Muscle of arm (tissue), 14 donors: Measurements from ENCODE around the gene CMTM7. TPM values are rescaled to one million over a fixed set of nuclear protein-coding genes. Genes with fewer than 3 reads are reported as not detected.

Experiments used
- DNase-seq: peaks from one replicate; pipeline ENCODE4 v3.0.0-alpha.2; 2013
- long read RNA-seq, 11 donors: transcript quantifications; one replicate each; lab custom pipeline, GENCODE V29; 2026
- polyA plus RNA-seq, 12 donors: library from polyadenylated mRNA; unstranded; fragments of 120-200 nt; gene quantifications; one replicate each; pipeline ENCODE4 v1.2.1, GENCODE V29; 2013; ENCODE audit not compliant: insufficient read length in 12 of 12

The CMTM7 gene
- polyA plus RNA-seq, result 10 to 100 TPM in 11 of 12 donors, not detected in 1; 11.7 to 30.2 (median 17.4) TPM
- long read RNA-seq, donor 1, partial matches to known transcripts, result 0 of 5 reads
- long read RNA-seq, donor 1, other reads (novel, unspliced or antisense), result 0 of 5 reads
- long read RNA-seq, donor 2, transcript CMTM7-201 (5 exons, 2,038 nt), result major isoform, 8 of 12 reads
- long read RNA-seq, donor 2, partial matches to known transcripts, result 0 of 12 reads
- long read RNA-seq, donor 2, other reads (novel, unspliced or antisense), result 0 of 12 reads
- long read RNA-seq, donor 3, partial matches to known transcripts, result 0 of 1 reads
- long read RNA-seq, donor 3, other reads (novel, unspliced or antisense), result 0 of 1 reads
- long read RNA-seq, donor 4, partial matches to known transcripts, result 6 of 8 reads
- long read RNA-seq, donor 4, other reads (novel, unspliced or antisense), result 0 of 8 reads
- long read RNA-seq, donor 5, transcript CMTM7-201 (5 exons, 2,038 nt), result major isoform, 5 of 14 reads
- long read RNA-seq, donor 5, partial matches to known transcripts, result 6 of 14 reads
- long read RNA-seq, donor 5, other reads (novel, unspliced or antisense), result 0 of 14 reads
- long read RNA-seq, donor 6, partial matches to known transcripts, result 5 of 7 reads
- long read RNA-seq, donor 6, other reads (novel, unspliced or antisense), result 0 of 7 reads
- long read RNA-seq, donor 7, partial matches to known transcripts, result 8 of 13 reads
- long read RNA-seq, donor 7, other reads (novel, unspliced or antisense), result 0 of 13 reads
- long read RNA-seq, donor 8, transcript CMTM7-201 (5 exons, 2,038 nt), result major isoform, 6 of 66 reads
- long read RNA-seq, donor 8, partial matches to known transcripts, result 29 of 66 reads
- long read RNA-seq, donor 8, other reads (novel, unspliced or antisense), result 30 of 66 reads
- long read RNA-seq, donor 9, partial matches to known transcripts, result 0 of 4 reads
- long read RNA-seq, donor 9, other reads (novel, unspliced or antisense), result 0 of 4 reads
- long read RNA-seq, donor 10, partial matches to known transcripts, result 0 of 5 reads
- long read RNA-seq, donor 10, other reads (novel, unspliced or antisense), result 0 of 5 reads
- long read RNA-seq, donor 11, transcript CMTM7-201 (5 exons, 2,038 nt), result major isoform, 6 of 6 reads
- long read RNA-seq, donor 11, partial matches to known transcripts, result 0 of 6 reads
- long read RNA-seq, donor 11, other reads (novel, unspliced or antisense), result 0 of 6 reads

DNA sequence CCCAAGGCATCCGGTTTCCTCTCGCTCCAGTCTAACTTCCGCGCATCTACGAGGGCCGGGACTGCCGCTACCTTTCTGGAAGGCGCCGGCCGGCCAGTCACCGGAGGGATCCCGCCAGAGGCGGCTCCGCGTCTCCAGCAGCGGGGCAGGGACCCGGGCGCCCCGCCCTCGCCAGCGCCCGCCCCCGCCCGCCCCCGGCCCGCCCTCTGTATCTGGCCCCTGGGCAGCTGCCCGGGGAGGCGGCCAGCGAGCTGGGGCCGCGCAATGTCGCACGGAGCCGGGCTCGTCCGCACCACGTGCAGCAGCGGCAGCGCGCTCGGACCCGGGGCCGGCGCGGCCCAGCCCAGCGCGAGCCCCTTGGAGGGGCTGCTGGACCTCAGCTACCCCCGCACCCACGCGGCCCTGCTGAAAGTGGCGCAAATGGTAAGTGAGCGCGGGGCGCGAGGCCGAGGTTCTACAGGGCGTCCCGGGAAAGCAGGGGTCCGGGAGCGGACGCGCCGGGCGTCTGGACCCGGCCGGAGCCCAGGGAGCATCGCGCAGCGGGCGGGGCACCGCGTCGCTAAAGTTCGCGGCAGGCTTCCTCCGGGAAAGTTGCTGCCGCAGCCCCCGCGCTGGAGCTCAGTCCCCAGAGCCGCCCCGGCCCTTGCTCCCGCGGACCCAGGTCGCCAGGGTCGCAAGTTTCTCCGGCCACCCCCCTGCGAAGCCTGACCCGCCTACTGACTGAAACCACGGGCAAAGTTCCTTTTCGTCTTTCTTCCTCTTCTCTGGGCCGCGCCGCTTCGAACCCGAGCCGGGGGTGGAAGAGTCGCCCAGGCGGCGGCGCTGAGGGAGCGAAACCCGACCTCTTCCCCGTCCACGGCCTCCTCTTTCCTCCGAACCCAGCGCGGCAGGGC lies at the start of gene CMTM7:
CMTM7 (plus strand) TSS at position 211 of the 893 bp plus-strand sequence; CDS start at position 265, 54 bp downstream.
- DNase-seq, result peak; percentile 49

DNA sequence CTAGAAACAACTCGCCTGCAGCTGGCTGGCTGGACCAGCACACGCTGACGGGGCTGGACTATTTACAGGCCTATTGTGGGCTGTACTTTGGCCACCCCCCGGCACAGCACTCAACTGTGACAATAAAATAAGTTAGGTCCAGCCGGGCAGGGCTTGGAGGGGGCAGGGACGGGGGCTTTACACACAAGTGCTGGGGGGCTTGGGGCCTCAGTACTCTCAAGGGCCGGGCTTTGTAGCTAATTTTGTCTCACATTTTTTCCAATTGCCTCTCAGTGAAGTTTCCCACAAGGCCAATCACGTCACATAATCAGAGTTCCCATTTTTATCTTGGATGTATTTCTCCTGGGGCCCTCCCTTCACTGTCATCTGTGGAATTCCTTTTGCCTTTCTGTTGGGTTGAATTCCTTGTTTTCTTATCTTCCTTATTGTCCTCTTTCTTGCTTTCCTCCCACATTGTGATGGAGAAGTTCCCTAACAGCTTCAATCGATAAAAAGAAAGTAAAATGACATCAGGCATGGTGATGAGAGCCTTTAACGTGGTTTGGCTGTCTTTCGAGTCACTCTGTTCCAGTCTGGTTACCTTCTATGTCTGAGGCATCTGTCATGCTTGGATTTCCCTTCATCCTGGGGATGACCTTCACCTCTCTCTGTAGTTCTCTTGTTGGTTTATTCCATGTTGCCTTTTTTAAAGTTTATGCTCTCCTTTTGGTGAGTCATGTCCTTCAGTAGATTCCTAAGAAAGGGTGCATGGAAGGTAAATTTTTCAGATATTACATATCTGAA lies 44.1 kb upstream of the CMTM7 start:
- no peak for DNase-seq

DNA sequence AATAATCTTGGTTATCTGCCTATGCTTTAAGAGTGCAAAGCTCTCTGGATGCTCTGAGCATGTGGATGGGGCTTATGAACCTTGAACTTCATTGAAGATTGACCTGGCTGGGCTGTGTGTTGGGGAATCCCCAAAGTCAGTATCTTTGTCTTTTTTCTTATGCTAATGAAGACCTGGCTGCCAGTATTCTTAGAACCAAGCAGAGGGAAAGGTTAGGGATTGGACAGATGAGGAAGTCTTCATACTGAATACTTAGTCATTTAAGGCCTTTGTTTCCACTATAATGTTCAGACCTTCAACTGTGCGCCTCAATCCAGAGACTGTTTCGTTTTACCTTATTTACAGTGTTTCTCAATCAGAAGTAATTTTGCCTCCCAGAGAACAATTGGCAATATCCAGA lies 42.5 kb upstream of the CMTM7 start:
- DNase-seq, result no peak

GRCh38 chr3:32352563-32352962 lies 39.1 kb upstream of the CMTM7 start:
- no peak for DNase-seq

DNA sequence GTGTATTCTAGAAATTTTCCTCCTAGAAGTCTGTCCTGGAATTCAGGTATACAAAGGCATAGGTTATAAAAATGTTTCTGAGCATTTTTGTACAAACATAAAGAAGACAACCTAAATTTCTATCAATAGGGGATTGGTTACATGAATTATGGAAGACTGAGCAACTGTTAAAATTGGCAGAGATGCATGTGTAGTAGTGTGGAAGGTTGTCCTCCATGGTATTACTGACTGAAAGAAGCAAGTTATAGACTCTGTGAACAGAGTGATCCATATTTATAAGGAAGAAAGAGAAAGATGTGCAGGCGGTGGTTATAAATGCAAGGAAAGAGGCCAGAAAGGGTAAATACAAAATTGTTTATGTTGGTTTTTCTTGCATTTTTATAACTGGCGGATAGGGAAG lies 38.3 kb upstream of the CMTM7 start:
- DNase-seq, result no peak

- no peak for DNase-seq
Measured at GRCh38 chr3:32354362-32354778, 37.3 kb upstream of the CMTM7 start.

- DNase-seq, result no peak
Measured at GRCh38 chr3:32355751-32356291, 35.8 kb upstream of the CMTM7 start.

GRCh38 chr3:32359766-32360492 lies 31.7 kb upstream of the CMTM7 start:
- DNase-seq, result no peak

DNA sequence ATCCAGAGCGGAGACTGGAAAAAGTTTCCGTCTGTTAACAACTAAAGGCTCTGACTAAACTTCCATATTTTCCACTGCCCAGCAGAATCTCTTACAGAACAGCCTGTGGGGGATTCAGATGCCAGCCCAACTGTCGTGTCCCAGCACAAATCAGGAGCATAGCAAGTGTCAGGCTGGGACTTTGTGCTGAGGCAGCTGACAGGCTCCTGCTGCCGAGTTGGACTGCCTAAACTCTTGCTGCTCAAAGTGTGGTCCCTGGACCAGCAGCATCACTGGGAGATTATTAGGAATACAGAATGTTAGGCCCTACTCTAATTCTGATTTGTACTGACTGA lies 31.2 kb upstream of the CMTM7 start:
- no peak for DNase-seq

DNA sequence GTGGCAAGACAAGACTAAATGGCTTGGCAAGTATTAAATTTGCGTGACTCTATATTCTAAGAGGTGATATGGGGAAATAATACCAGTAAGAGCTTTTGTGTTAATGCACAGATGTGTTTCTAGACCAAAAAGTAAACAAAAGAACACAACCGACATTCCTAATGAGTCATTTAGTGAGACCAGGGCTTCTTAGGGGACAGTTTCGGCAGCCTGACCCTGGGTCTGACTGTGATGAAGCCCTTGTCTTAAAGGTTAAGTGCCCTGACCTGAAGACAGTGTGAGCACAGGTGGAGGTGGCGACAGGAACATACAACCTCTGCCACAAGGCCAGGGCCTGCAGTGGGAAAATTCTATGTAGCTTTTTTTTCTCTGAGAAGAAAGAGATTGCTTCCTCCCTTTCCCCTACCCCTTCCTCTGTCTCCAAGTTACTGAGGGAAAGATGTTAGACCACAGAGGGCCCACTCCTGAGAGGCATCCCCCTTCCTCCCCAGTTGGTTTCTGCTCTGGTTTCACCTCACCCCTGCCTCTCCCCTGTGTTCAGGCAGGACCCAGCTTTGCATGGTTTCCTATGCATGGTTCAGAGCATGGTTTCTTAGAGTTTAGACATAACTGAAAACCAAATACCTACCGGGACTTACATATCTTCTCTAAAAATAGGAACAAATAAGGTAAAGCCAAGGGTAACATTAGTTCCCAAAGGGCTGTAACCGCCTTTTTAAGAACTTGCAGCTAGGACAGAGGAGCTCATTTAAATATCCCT lies 24.8 kb upstream of the CMTM7 start:
- no peak for DNase-seq

DNA sequence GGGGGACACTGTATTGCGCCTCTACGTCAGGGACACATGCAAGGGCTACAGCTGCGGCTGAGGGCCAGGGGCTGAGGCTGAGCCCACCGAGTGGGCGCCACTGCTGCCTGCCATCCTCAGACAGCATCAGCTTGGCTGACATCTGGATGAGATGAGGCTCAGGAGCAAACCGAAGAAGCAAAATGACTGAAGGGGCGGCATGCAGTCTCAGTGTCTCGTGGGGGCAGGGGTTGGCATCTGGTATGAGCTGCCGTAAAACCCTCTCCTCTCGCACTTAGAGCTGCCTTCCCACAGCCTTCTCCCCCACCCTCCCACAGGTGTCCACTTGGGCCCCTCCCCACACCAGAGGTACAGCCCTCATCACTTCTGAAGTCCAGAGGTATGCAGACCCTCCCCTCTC lies 24.2 kb upstream of the CMTM7 start:
- DNase-seq, result no peak

DNA sequence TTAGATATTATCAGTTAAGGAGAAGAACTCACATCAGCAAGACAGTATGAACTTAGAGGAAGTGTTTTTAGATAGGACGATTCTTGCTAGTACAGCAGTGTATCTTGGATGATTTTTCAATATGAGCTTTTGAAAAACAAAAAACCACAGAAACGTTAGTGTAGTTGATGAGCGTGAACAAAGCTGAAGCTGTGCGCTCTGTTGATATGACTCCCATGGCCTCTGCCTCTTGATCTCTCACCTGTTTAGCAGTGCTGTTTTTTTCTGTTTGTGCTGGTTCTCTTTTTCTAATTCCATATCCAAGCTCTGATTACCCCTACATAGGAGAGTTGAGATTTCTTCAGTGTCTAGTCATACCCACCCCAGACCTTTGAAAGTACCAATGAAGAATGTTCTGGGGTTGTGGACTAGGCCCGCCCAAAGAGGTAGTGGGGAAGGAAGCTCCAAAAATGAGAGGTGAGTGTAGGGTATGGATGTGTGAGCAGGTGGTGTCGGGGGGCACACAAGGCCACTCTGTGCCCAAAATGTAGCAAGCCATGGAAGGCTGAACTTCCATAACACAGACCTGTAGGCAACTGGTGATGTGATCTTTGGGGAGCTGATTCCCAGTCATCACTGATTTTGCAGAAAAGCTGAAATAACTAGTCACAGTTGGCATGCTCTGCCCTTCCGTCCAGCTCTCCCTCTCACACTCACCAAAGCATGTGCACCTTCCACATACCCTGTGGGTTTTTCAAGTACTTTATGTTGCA lies 20.0 kb upstream of the CMTM7 start:
- no peak for DNase-seq

DNA sequence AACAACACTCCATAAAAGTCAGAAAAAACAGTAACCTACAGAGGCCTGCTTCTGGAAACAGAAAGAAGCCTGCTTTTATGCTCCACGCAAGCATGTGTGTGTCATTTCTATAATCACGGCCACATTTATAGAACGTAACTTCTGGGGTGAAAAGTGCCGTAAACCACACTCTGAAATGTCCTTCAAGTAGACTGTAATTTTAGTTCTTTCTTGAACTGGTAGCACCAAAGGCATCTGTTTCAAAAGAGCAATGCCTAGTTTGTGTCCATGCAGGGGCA lies 19.5 kb upstream of the CMTM7 start:
- no peak for DNase-seq

GRCh38 chr3:32373276-32373675 lies 18.4 kb upstream of the CMTM7 start:
- no peak for DNase-seq

GRCh38 chr3:32373844-32374243 lies 17.8 kb upstream of the CMTM7 start:
- no peak for DNase-seq

GRCh38 chr3:32374788-32375595 lies 16.7 kb upstream of the CMTM7 start:
- DNase-seq, result peak; percentile 76

DNA sequence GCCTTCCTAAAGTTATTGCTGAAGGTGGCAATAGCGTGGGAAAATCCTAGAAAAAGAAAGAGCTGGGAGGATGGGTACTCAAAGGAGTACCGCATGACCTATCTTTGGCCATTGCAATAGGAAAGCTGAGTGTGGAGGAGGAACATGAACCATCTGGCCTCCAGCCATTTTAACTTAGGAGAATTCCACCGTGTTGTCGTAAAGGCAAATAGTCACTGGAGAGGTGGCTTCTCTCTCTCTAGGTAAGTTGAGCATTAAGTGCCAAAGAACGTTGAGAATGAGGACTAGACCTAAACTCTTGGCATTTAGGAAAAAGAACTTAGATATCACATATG lies 16.1 kb upstream of the CMTM7 start:
- no peak for DNase-seq
